Heart left ventricle (tissue), 13 donors: ENCODE data around the gene HK2.

ENCODE experiments used
- CTCF ChIP-seq, 12 donors: fragments of 200-600 bp; sonication (generic) in 4 of 12; IDR thresholded peaks; one replicate each; pipeline versions ENCODE4 v1.5.0 to v1.8.0; 2018 to 2022; ENCODE audit warnings: antibody characterized with exemption in 12 of 12, mild to moderate bottlenecking in 5 of 12
- POLR2A ChIP-seq, 2 donors: fragments of 450-650 bp; IDR thresholded peaks; one replicate each; pipeline ENCODE4 v1.6.1; 2017; ENCODE audit warnings: antibody characterized with exemption in 2 of 2, mild to moderate bottlenecking in 2 of 2, moderate library complexity in 2 of 2
- donor health status: ischemic (EF 13 %, LVEDD 7.1; RV severe dilation, severe dysfunction).
- donor health status: DM: no; HTN: yes; CAD: no.
- donor health status: DM: no; HTN: no; CAD: no.
- donor health status: ischemic (EF 25% LVEDD 6.9; RV normal size, moderate dysfunction).
- donor health status: ischemic (EF 25% LVEDD 5.7; RV mildly dilated, moderate dysfunction).
- donor health status: ischemic (EF 35%, LVEDD 5.7; RV mildly dilated, moderate dysfunction).
- donor health status: nonischemic (EF 11% LVEDD 7.7; RV severe dilation, severe dysfunction).
- donor health status: DM: yes; HTN: yes; CAD: no.
- donor health status: PGD.
- donor health status: ischemic (EF 29% LVEDD 5.4; RV normal size, mild dysfunction).
- donor health status: nonischemic (EF 23%, LVEDD 6.1; RV moderate dilation, normal function).

- TF ChIP-seq POLR2A (IDR thresholded peaks at IDR 0.05) (no peak), CTCF (IDR thresholded peaks at IDR 0.05) (no peak)
Measured at GRCh38 chr2:74892609-74893008, 58.7 kb downstream of the HK2 start.
